NCI-H2196 treated with DMSO at 0.1 percent for 48 hours (cell line): Measurements from ENCODE around the gene CDC14B.
"Not testable (repeated sequence)": the region's sequence is repeated elsewhere in the genome, so short reads cannot be mapped to it uniquely, and the experiment has no call there.

Source experiments
- DNase-seq: peaks from one replicate; lab custom pipeline; 2025; ENCODE audit not compliant: unreplicated experiment; lab: John Stamatoyannopoulos, UW

CDC14B gene

DNA sequence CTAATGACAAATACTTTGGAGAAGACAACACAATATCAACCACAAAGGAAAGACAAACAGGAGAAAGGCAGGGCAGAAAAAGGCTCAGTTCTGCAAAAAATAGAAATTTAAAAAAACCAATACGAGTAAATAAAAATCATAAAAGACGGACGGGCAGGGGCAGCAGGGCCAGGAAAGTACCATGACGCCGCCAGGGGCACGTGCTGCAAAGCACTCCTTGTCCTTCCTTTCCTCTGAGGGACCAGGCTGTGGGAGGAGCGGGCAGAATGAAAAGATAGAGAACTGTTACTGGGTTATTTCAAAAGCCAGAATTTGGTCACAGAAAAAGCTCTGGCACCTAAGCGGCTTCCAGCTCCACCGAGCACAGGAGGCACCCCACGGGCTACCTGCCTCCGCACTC is 115.7 kb downstream of the CDC14B start:
- DNase-seq, result no peak

DNA sequence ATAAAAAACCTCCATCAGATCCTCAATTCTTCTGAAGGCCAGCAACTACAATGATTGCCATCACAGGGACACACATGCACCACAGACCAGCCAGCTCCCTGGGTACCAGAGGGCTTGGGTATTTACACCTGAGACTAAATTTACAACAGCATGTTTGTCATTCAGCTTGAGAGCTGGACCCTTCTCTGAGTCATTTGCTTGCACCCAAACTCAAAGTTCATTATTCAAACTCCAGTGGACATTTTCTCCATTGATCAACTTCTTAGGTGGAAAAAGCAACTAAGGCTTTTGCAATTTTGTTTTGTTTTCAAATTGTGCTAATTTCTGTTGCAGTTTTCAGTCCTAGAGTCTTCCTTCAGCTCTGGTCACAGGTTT is 116.3 kb downstream of the CDC14B start:
- not testable (repeated sequence) for DNase-seq

DNA sequence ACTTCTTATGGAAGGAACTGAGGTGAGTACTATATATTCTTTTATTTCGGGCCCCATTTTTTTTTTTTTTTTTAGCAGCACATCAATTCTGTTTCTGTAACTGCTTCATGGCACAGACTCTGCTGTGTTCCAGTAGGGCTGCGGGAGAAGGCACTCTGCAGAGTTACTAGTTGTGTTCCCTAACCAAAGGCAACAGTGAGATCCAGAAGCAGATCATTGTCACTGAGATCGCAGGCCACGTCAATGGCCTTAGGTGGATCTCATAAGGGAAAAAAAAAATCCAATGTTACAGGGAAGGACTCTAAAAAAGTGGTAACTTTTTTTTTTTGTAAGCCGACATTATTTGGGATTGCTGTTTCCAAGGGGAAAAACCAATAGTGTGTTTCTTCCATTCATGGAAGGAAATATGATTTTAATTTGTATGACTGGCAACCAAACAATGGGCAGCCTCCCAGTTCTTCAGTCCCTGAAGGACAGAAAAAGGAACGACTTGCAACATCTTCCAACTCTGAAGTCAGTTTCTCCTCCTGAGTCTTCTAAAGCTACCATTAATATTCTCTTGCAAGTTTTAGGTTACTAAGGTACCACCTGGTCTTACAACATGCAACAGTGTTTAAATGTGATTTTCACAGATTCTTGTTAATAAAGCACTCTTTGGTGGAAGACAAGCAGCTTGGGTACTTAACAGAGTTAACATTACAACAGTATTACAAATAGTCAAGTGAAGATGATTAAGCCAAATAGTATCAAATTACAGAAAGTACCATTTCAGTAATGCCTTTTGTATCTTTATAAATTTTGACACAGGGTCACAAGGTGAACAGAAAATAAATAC is 116.9 kb downstream of the CDC14B start:
- no peak for DNase-seq

DNA sequence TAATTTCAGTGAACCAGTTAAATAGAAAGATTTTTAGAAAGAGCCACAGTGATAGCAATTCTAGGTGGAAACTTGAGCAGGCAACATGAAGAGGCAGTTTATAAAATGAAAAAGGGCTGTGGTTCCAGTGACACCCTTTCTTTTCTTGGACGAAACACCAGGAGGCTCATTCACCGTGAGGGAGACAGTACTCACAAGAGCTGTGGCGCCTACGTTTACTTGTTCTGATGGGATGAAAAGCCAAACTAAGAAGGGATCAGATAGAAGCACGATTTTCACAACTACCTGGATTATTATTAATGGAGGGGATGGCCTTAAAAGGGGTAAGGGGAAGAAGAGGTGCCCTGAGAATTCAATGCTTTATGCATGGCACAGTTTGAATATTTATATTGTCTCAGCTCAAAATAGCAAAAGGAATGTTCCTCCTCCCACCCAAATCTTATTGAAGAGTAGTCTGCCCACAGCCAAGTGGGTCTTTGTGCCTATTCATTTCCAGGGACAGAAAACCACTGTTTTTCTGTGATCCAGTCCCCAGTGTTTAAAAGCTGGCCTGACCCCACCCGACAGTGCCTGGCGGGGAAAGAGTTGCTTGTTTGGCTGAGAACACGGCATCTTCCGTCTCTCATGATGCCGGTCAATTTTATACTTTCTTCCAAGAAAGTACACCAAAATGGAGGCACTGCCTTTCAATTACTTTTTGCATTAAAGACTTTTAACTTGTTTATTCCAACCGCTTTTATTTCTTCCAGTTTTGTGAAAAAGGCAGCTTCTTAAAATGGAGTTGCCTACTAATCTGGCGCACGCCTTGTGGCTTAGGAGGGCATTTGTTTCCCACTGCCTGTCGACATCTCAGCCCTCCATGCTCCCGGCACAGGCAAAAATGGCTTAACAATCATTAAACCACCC is 117.8 kb downstream of the CDC14B start:
- no peak for DNase-seq

DNA sequence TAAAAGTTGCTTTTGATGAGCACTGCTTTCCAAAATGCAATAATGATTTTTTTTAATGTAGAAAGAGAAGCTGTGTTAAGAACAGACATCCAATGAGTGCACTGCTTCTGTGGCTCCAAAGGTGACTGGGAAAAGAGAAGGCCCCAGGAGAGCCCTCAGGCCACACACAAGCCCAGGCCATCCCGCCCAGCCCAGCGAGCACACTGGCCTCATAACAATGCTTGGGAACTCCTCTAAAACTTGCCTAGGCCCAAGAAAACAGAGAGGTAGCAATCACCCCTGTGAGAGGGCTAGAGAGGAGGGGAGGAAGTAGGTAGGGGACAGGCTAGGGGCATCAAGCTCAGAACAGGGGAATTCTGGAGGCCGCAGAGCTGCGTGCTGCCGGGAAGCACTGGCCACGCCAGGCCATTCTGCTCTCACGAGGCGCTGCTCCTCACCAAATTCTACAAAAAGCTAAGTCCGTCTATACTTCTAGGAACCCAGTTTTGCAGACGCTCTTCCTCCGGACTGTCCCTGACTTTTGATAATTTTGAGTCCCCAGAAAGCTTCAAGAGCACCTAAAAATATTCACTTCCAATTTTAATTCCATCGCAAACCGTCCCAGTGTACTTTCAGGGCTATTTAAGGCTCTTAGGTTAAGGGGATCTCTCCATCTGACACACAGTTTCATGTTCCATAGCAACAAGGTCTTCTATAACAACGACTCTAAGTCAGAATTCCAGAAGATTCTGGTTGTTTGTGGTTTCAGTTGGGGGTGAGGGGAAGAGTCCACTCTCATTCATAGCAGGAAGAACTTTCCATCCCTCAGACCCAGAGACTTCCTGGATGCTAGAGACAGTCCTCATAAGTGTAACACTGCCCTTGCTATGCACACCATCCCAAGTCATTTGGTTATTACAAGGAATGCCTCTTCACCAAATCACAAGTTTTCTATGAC is 118.7 kb downstream of the CDC14B start:
- no peak for DNase-seq

DNA sequence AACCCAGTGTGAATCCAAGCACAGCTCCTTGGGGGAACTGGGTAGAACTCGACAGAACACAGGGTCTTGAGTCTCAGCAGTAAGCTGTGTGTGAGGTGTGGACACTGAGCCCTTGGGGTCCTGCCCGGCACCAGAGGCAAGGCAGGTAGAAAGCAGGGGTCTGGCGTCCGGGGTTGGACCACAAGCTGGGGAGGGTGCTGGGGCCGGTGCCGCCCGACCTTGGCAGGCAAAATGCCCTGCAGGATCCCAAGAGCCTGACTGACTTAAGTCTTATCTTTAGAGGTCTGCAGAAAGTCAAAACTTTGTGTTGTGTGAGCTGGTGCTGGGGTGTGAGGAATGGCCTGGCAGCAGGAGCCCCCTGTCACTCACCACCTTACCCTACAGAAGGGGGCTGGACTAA is 120.4 kb downstream of the CDC14B start:
- no peak for DNase-seq

DNA sequence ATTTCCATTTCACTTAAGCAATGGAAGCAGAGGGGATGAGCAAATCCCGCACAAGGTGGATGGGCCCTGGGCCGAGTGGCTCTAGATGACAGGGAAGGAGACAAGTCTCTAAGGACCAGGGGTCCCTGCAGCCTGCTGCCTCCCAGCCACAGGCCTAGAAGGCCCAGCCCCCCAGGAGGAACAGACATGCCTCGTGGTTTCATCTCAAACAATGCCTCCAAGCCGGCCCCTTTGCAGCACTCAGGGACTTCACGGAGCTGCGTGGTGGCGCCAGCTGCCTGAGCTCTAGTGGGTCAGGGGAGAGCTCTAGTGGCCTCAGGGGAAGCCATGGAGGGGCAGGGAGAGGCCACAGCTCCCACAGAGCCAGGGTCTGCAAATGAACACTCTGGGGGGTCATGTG is 120.8 kb downstream of the CDC14B start:
- DNase-seq, result no peak

DNA sequence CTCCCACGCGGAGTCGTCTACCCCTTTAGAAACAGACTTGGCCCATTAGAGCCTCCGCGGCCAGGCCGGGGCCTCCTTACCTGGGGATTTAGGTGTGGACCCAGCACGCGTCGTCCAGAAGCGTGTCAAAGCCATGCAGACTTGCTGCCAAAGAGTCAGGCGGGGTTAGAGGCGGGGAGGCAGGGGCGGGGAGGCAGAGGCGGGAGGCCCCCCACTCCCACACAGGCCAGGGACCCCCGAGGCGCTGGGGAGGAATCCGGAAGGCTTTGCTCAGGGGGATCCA is 122.6 kb downstream of the CDC14B start:
- DNase-seq, result no peak

DNA sequence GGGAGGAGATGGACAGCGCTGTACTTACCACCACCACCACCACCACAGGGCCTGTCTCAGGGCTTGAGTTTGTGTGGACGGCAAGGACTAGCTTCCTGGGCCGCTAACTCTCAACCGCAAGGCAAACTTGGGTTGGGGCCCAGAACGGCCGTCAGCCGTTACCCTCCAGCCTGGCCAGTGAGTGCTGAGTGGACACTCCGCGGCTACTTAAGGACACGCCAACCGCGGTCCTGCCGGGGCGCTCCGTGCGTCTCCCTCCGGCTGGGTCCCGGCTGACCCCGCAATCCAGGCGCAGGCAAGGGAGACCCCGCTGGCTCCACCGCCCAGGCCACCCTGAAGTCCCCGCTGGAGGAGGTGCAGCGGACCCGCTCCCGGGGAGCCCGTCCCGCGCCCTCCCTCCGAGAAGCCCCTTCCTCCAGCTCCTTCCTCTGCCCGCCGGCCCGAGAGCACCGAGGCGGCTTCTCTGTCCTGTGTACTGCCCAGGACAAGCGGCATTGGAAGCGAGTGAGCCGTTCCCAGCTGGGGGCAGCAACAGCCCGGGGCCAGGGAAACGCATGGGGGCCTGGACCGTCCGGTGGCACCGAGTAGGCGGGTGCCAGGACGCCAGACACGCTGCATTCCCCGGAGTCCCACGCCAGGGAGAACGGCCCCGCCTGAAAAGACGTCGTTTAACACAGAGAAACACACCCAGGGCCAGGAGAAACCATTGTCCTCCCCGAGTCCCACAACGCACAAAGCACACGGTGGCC is 123.1 kb downstream of the CDC14B start:
- DNase-seq, result no peak

DNA sequence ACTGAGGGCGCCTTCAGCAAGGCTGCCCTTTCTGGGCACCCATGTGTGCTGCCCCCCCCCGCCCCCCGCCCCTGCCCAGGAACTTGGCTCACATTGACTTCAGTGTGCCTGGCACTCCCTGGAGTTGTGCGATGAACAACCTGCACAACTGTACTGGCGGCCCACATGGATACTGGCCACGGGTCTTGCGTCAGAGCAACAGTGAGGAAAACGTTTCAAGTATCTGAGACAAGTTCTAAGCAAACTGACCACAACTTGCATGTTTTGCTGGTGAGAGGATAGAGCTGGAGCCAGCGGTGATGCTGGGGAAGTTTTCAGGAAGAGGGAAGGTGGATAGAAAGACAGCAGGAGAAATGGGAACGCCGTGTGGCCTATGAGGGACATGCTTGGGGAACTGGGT is 124.3 kb downstream of the CDC14B start:
- DNase-seq, result no peak

DNA sequence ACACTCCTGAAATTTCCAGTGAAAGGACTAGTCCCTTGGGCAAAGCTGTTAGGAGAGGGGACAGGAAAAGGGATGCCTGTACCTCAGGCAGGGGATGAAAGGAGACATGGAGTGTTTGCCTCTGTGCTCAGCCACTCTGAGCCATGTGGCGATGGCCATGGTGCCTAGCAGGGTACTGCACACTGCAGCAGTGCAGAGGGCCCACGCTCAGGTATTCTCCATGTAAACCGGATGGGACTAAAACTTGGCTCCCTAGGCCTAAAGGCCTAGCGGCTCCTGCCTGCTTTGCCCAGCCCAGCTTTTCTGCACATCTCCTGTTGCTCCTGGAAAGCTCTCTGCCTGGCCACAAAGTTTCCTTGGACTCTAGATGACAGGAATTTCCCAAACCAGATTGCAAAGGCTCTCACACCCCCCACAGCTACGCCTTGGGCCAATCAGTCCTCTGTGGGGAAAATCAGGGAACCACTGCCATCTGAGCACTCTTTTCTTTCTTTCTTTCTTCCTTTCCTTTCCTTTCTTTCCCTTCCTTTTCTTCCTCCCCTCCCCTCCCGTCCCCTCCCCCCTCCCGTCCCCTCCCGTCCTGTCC is 125.3 kb downstream of the CDC14B start:
- DNase-seq, result no peak

DNA sequence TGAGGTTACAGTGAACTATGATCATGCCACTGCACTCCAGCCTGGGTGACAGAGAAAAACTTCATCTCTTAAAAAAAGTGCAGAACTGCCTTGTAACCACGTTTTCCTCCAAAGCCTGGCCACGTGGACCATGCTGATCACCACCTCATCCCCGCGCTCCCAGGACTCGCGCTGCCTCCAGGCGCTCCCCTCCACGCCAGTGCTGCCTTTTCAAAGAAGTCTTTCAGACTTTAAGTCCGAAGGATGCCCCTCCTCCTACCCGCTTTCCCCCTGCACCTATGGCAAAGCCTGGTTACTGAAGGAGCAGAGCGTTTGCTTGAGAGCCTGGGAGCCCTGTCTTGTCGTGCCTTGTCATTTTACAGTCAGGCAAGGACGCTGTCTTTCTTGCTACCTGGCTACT is 125.9 kb downstream of the CDC14B start:
- no peak for DNase-seq

DNA sequence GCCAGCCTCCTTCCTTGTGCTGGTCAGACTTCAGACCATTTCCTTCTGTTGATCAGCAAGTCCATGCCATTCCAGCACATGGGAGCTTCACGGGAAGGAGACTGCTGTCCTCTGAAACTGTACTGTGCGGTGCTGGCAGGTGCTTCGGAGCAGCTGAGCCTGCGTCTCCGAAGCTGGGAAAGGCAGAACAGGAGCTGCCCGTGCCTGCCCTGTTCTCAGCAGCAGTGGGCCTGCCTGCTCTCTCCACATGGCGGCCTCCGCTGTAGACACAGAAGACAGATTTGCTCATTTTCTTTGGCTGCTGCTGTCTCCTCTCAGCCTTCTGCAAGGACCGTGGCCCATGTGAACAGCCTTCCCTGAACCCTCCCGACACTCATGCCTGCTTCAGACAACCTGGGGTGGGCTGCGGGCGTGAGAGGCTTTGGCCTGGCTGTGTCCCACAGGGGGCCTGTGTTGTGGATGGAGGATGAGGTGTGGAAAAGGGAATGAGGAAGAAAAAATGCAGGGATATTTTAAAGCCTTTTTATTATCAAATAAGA is 126.6 kb downstream of the CDC14B start:
- DNase-seq, result no peak

DNA sequence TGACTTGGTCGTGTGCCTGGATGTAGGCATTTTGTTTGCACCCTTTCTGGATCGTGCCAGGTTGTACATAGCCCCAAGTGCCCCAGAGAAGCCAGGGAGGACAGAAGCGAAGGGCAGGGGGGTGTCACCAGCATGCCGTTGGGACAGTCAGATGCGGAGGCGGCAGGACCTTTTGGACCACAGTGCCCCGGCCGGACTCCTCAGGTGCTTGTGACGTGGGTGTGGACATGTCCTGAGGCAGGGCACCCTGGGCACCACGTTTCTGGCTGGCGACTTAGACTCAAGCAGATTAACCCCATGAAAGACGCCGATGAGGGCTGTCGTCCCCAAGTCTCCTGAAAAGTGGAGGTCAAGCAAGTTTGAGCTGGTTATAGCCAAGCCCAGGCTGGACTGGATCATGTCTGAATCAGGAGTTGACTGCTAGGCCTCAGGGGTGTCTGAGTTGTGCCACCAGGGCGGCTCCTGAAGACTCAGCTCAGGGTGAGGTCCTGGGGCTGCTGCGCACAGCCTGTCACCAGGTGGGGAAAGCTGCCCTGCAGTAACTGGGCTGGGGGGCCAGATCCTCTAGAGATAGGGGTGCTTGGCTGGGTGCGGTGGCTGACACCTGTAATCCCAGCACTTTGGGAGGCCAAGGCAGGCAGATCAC is 127.6 kb downstream of the CDC14B start:
- DNase-seq, result no peak

DNA sequence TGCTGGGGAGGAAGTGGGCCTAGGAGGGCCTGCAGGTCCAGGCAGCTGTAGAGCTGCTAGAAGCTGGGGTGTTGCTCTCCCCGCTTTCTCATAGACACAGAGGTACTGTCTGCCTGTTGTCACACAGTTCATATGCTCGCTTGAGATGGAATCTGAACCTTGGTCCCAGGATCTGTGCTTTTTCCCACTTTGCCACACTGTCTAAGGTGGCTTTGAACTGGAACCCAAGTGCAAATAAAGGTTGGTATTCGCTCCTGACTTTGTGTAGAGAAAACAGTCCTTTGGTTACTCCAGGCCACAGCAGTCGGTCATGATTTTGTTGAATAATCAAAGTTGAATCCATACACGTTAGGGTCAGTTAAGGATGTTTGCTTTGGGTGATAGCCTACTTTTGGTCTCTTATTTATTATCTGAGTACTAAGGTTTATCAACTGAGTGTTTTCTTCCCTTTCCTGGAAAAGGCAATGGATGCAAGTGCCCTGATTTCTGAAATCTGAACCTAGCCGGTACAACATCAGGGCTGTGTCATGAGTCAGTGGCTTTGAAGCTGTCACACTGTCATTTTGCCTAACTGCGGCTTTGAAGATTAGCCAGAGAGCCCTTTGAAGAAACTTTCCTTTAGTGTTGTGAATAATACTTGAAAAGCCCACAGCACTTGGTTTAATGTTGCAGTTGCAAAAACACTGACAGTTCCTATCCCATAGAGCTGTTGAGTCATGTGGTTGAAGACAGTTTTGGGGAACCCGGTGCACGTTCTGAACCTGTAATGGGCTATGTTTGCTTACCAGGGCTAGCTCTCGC is 128.4 kb downstream of the CDC14B start:
- DNase-seq, result no peak

DNA sequence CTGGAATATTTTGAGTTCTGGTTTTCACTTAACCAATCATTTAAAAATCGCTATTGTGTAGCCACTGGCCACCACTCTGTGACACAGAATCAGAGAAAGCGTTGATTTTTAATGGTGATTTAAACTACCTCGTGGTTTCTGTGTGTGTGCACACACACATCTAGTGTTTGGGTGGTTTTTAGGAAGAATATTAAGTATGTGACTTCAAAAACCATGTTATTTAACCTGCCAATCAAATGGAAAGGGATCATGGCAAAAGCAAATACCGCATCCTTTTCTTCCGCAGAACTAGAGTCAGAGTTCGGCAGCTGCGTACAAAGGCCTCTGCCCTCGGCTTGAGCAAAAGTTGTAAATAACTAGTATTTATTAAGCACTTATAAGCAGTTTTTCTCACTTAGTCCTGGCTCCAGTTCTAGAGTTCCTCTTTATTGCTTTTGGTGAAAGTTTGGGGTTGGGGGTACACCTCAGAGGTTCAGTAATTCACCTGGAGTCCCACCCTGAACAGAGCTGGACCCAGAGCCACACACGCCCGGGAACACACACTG is 129.0 kb downstream of the CDC14B start:
- no peak for DNase-seq

DNA sequence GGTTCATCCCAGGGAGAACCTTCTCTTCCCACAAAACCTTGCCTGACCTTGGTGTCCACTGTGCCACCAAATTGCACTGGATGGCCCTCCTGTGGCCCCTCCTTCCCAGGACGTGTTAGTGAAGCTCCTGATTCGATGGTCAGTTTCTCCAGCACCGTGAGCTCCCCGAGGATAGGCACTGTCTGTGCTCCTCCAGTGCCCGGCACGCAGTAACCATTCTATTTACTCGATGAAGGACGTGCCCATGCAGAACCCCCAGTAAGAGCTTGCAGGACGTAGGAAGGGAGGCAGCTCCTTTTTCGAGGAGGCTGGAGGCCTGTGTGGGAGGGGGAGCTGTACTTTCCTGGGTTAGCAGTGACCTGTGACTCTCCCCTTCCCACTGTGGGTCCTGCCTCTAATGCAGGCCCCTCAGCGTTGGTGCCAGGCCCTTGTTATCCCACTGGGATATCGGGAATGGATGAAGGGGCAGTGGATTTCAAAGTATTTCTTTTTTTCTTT is 130.1 kb downstream of the CDC14B start:
- no peak for DNase-seq

DNA sequence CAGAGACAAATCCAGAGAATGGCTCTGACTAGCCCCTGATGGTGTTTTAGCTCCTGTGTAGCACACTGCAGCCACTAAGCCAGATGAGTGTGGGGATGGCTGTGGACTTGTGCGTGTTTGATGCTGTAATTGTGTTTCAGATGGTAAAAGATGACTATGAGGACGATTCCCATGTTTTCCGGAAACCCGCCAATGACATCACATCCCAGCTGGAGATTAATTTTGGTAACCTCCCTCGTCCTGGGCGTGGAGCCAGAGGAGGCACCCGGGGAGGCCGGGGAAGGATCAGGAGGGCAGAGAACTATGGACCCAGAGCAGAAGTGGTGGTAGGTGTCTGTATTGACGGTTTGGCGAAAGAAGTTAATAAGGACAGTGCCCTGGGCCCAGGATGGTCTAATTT is 131.7 kb downstream of the CDC14B start:
- no peak for DNase-seq
